Panc1 (cell line): Measurements from ENCODE around the gene M6PR. TPM values are rescaled to one million over a fixed set of nuclear protein-coding genes. Genes with fewer than 3 reads are reported as not detected.

Source experiments
- ATAC-seq: fragments of 200-7000 bp; cut with Tn5 transposase; 2 replicates; pipeline ENCODE4 v1.9.1; 2020; ENCODE audit warnings: mild to moderate bottlenecking, moderate library complexity
- BruUV-seq: library from RNA; stranded (reverse); fragments of 400-500 nt; replicated peaks from 2 replicates; lab custom pipeline; 2021; lab: Mats Ljungman, UMichigan
- CTCF ChIA-PET: fragments of 300-600 bp; sonication (Branson Sonifier 250); formaldehyde crosslinking; loops from one replicate; lab custom pipeline; 2022; ENCODE audit warnings: antibody characterized with exemption; lab: Charles Lee
- POLR2A ChIA-PET: fragments of 300-600 bp; sonication (Branson Sonifier 250); formaldehyde crosslinking; loops from one replicate; lab custom pipeline; 2022; ENCODE audit warnings: antibody characterized with exemption; lab: Charles Lee
- DNase-seq: peaks from one replicate; pipeline ENCODE4 v3.0.0-alpha.2; 2010; ENCODE audit warnings: low read depth, low spot score
- H3K27ac ChIP-seq: 2 replicates; pipeline ENCODE4 v1.5.1; 2011; ENCODE audit warnings: mild to moderate bottlenecking, low read length, inconsistent platforms
- H3K27me3 ChIP-seq: fragments of 200-500 bp; sonication (Bioruptor generic); 2 replicates; pipeline ENCODE4 v1.6.0; 2014; ENCODE audit warnings: low read length, inconsistent platforms; ENCODE audit not compliant: control insufficient read depth, insufficient read depth
- H3K36me3 ChIP-seq: fragments of 200-500 bp; sonication (Bioruptor generic); 2 replicates; pipeline ENCODE4 v1.5.1; 2014; ENCODE audit warnings: inconsistent platforms, mild to moderate bottlenecking, low read length, moderate library complexity; ENCODE audit not compliant: control insufficient read depth, insufficient read depth
- H3K4me1 ChIP-seq: 2 replicates; pipeline ENCODE4 v1.5.1; 2011; ENCODE audit warnings: inconsistent platforms, mild to moderate bottlenecking, low read length, moderate library complexity; ENCODE audit not compliant: control insufficient read depth, insufficient read depth
- H3K4me3 ChIP-seq, 2 experiments: 2 replicates each; pipeline ENCODE4 v1.5.1; 2011 to 2012; ENCODE audit warnings: low read depth in 2 of 2, low read length in 2 of 2, mild to moderate bottlenecking in 2 of 2, inconsistent platforms in 1 of 2, moderate library complexity in 1 of 2
- H3K9me3 ChIP-seq: fragments of 200-500 bp; sonication (Bioruptor generic); 2 replicates; pipeline ENCODE4 v1.5.1; 2014; ENCODE audit warnings: low read depth, mild to moderate bottlenecking, inconsistent platforms, low read length, moderate library complexity; ENCODE audit not compliant: control insufficient read depth, insufficient read depth
- POLR2AphosphoS5 ChIP-seq: IDR thresholded peaks from 2 replicates; pipeline ENCODE4 v1.6.1; 2012; ENCODE audit warnings: mild to moderate bottlenecking, low read depth, low read length, moderate library complexity
- SIN3A ChIP-seq: IDR thresholded peaks from 2 replicates; pipeline ENCODE4 v1.6.1; 2012; ENCODE audit warnings: low read depth, mild to moderate bottlenecking, low read length, moderate library complexity, borderline replicate concordance; ENCODE audit not compliant: insufficient read depth
- TCF7L2 ChIP-seq: IDR thresholded peaks from 2 replicates; pipeline ENCODE4 v1.6.1; 2011; ENCODE audit warnings: mild to moderate bottlenecking, low read depth, low read length, inconsistent platforms
- in situ Hi-C: cut with HindIII; loops from 2 replicates; pipeline ENCODE4 v1.10.0; 2016; ENCODE audit warnings: low sequenced_read_pairs, low pct_unique_long_range_greater_than_20kb
- intact Hi-C: fragments of 100-400 bp; cut with micrococcal nuclease; formaldehyde crosslinking; loops from one replicate; pipeline ENCODE4 v1.10.0; 2022; ENCODE audit not compliant: unreplicated experiment
- total RNA-seq: library from RNA; stranded (reverse); gene quantifications from one replicate; pipeline ENCODE4 v1.2.1, GENCODE V29; 2021; ENCODE audit not compliant: unreplicated experiment
- TF ChIP-seq, protein P1 (sequence below): fragments of 450-650 bp; IDR thresholded peaks from 2 replicates; pipeline ENCODE4 v1.5.1; 2017; ENCODE audit warnings: mild to moderate bottlenecking
- TF ChIP-seq, protein P2 (sequence below), 2 experiments: IDR thresholded peaks; 2 replicates each; pipeline ENCODE4 v1.6.1; 2011 to 2012; ENCODE audit warnings: low read depth in 2 of 2, control low read depth in 1 of 2, low read length in 1 of 2, mild to moderate bottlenecking in 1 of 2, moderate library complexity in 1 of 2; ENCODE audit not compliant: insufficient read depth in 1 of 2

M6PR gene
- total RNA-seq, 1 experiment from 2014 or later = 161 TPM

- ChIA-PET POLR2A (no interaction called here), CTCF (no interaction called here)
- no TSS peak for BruUV-seq
- H3K9me3 ChIP-seq = no peaks in the 10 kb centered on the region
- ATAC-seq = no peak
- no peak for DNase-seq
- no peak overlapping the region for H3K4me3 ChIP-seq
- TF ChIP-seq, protein P1, sequence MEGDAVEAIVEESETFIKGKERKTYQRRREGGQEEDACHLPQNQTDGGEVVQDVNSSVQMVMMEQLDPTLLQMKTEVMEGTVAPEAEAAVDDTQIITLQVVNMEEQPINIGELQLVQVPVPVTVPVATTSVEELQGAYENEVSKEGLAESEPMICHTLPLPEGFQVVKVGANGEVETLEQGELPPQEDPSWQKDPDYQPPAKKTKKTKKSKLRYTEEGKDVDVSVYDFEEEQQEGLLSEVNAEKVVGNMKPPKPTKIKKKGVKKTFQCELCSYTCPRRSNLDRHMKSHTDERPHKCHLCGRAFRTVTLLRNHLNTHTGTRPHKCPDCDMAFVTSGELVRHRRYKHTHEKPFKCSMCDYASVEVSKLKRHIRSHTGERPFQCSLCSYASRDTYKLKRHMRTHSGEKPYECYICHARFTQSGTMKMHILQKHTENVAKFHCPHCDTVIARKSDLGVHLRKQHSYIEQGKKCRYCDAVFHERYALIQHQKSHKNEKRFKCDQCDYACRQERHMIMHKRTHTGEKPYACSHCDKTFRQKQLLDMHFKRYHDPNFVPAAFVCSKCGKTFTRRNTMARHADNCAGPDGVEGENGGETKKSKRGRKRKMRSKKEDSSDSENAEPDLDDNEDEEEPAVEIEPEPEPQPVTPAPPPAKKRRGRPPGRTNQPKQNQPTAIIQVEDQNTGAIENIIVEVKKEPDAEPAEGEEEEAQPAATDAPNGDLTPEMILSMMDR = no peak
- TF ChIP-seq POLR2AphosphoS5 (no peak), TCF7L2 (no peak), SIN3A (no peak)
- TF ChIP-seq, protein P2, sequence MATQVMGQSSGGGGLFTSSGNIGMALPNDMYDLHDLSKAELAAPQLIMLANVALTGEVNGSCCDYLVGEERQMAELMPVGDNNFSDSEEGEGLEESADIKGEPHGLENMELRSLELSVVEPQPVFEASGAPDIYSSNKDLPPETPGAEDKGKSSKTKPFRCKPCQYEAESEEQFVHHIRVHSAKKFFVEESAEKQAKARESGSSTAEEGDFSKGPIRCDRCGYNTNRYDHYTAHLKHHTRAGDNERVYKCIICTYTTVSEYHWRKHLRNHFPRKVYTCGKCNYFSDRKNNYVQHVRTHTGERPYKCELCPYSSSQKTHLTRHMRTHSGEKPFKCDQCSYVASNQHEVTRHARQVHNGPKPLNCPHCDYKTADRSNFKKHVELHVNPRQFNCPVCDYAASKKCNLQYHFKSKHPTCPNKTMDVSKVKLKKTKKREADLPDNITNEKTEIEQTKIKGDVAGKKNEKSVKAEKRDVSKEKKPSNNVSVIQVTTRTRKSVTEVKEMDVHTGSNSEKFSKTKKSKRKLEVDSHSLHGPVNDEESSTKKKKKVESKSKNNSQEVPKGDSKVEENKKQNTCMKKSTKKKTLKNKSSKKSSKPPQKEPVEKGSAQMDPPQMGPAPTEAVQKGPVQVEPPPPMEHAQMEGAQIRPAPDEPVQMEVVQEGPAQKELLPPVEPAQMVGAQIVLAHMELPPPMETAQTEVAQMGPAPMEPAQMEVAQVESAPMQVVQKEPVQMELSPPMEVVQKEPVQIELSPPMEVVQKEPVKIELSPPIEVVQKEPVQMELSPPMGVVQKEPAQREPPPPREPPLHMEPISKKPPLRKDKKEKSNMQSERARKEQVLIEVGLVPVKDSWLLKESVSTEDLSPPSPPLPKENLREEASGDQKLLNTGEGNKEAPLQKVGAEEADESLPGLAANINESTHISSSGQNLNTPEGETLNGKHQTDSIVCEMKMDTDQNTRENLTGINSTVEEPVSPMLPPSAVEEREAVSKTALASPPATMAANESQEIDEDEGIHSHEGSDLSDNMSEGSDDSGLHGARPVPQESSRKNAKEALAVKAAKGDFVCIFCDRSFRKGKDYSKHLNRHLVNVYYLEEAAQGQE (IDR thresholded peaks at IDR 0.05; ENCODE audit: insufficient read depth in 1 of 2, low read depth in 2 of 2, low read length in 1 of 2) = no peak
- H3K27me3 ChIP-seq = no peaks in the 10 kb centered on the region
- H3K36me3 ChIP-seq = no peaks in the 10 kb centered on the region; the same call in 1 of the 2 replicates
- intact Hi-C loops = no loop called here
- no peak overlapping the region for H3K27ac ChIP-seq
- in situ Hi-C loops = no loop called here
- H3K4me1 ChIP-seq = peaks cover 9% of the 10 kb centered on the region
Observed at GRCh38 chr12:8916154-8916553, 33.3 kb downstream of the M6PR start.

DNA sequence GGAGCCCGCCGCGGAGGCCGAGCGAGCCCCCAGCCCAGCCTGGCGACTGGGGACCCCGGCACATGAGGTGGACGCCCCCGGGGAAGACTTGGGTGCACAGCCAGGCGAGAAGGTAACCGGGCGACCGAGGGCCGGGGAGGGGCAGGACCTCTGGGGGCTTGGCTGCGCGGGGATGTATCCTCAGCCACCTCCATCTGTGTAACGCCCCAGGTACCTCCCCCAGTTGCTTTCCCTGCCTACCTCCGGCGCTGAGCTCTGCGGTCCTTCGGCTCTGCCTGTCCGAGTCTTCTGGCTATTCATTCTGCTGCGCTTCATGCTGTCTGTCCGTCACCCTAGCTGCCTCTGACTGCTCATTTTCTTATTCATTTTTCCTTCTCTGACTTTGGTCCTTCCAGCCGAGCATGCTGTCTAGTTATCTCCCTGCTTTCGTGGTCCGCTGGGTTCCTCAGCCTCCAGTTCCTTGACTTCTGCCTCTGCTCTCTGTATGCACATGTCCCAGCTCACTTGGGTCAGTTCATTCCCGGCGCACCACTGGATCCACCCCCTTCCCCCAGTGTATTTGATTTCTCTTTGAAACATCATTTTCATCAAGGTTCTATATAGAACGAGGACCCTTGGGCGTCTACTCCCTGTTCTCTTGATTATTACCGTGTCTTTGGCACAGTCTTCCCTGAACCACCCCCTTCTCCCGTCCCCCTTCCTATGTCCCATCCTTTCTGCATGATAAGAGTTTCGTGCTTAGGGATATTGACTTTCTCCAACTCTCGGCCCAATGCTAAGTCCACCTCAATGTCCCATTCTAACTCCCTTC lies 34.5 kb downstream of the M6PR start:
- TF ChIP-seq SIN3A (0 out of 2 replicates have a peak, but pooled peaks have one; percentile 20), TCF7L2 (no peak)
- TF ChIP-seq, protein P2 (IDR thresholded peaks at IDR 0.05; ENCODE audit: insufficient read depth in 1 of 2, low read depth in 2 of 2, low read length in 1 of 2) = no peak
- TF ChIP-seq, protein P1 = no peak
- H3K4me1 ChIP-seq = peaks cover 9% of the 10 kb centered on the region
- ATAC-seq (peak; percentile 97), DNase-seq (no peak)
- H3K9me3 ChIP-seq = no peaks in the 10 kb centered on the region
- in situ Hi-C loops = no loop called here
- H3K27me3 ChIP-seq = no peaks in the 10 kb centered on the region
- intact Hi-C loops = no loop called here
- peak overlapping the region; percentile 20; the same call in 1 of the 2 replicates for H3K27ac ChIP-seq
- ChIA-PET POLR2A (no interaction called here), CTCF (interaction anchor here (0.5 kb wide), 1 partner anchor 183 kb away, joined by 4 read pairs; no protein-coding TSS in a partner anchor)
- peak overlapping the region; percentile 56 to 87 for H3K4me3 ChIP-seq
- BruUV-seq = no TSS peak
- no peaks in the 10 kb centered on the region; the same call in 1 of the 2 replicates for H3K36me3 ChIP-seq
